HS-27A (cell line): ENCODE results near the gene PARD3.
"Not testable (repeated sequence)": the region's sequence is repeated elsewhere in the genome, so short reads cannot be mapped to it uniquely, and the experiment has no call there.

Source experiments
- DNase-seq: peaks from one replicate; pipeline ENCODE4 v3.0.0-alpha.2; 2012; ENCODE audit warnings: low read depth, missing footprints

PARD3 gene

GRCh38 chr10:34797155-34797554 lies 17.9 kb downstream of the PARD3 start:
- DNase-seq: no peak

DNA sequence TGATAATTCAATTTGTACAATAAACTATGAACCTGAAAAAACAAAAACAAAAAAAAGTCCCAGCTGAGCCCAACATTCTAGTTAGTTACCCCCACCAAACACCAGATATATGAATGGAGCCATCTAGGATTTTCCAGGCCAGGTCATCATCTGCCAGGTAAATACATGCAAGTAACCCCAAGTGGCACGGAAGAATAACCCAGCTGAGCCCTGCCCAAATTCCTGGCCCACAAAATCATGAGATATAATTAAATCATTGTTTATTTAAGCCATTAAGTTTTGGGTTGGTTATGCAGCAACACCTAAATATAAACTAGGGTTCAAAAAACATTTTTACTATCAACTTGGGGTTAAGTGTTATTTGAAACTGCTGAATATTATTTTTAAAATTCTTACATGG lies 19.0 kb downstream of the PARD3 start:
- DNase-seq: no peak

GRCh38 chr10:34795334-34795733 lies 19.8 kb downstream of the PARD3 start:
- DNase-seq: no peak

- DNase-seq: no peak
Measured at GRCh38 chr10:34794835-34795234, 20.3 kb downstream of the PARD3 start.

DNA sequence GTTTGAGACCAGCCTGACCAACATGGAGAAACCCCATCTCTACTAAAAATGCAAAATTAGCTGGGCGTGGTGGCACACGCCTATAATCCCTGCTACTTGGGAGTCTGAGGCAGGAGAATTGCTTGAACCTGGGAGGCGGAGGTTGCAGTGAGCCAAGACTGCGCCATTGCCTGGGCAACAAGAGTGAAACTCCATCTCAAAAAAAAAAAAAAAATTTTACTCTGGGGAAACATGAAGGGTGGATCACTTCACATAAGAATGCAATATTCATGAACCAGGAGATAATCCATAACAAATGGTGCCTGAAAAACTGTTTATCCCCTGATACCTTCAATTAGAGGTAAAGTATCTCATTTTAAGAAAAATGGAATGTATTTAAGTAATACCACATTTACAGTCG lies 21.5 kb downstream of the PARD3 start:
- not testable (repeated sequence) for DNase-seq

- no peak for DNase-seq
Measured at GRCh38 chr10:34792881-34793280, 22.2 kb downstream of the PARD3 start.

GRCh38 chr10:34791947-34792346 lies 23.1 kb downstream of the PARD3 start:
- no peak for DNase-seq

DNA sequence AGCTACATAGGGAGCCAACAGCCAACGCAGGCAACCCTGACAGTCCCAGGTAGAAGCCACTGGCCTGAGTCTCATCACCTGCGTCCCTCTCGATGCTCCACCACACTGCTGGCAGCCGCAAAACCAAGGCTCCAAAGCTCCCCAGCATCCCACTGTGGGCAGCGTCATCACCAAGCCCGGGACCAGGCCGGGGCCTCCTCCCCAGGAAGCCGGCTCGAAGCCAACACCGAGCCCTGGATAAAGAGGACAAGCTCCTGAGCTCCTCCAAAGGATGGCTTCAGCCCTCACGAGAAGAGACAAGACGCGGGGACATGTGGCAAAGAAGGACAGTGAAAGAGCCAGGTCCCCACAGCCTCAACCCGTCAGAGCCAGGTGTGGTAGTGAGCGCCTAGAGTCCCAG lies 23.9 kb downstream of the PARD3 start:
- no peak for DNase-seq

DNA sequence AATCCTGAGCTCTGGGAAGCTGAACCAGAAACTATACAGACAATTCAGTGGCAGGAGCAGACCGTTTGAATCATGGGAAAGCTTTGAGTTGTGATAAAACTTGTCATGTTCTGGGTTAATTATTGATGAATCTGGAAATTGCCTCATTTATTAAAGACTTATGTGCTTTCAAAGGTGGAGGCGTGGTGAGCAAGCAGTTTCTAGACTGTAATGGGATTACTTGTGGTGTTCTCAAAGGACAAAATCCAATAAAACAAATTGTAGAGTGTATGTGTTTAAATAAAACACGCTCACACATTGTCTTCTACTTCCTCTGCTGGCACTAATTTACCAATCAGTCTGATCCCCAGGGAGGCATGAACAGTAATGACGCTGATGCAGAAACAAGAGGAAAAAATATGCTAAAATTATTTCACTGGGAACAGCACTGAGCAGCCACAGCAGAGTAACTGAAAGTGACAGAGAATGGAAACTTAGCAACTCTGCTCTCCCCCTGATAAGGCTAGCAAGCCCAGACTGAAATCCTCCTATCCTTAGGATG lies 25.1 kb downstream of the PARD3 start:
- no peak for DNase-seq

DNA sequence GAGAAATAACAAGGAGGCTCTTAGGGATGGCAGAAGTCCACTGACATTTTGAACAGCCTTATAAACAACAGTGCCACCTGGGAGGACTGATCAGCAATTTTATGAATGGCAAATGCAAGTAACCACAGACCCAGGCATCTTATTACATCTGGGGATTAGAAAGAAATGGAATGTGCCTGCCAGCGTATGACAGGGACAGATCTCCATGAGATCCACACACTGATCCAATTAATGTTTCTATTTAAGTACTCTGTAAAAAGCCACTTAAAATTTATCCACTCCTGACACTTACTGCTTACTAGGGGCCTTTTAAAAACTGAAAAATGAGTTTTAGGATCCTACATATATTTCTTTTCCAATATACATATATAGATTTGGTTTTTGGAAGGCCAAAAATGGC lies 28.6 kb downstream of the PARD3 start:
- DNase-seq: no peak

DNA sequence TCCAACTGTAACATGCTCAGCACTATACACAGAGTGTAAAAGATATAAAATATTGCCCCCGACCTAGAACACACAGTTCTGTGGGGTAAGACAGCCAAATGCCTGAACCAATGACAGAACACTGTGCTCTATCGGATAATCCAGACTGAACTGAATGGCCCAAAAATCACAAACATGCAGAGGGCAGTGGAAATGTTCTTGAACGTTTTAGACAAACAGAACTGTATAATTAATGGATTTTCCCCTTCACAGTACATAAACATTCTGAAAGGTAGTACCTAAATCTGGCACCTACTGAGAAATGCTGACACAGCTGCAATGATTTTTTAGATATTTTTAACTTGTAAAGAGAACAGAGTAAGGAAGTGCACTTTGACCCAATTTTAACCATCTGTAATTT lies 33.4 kb downstream of the PARD3 start:
- no peak for DNase-seq

DNA sequence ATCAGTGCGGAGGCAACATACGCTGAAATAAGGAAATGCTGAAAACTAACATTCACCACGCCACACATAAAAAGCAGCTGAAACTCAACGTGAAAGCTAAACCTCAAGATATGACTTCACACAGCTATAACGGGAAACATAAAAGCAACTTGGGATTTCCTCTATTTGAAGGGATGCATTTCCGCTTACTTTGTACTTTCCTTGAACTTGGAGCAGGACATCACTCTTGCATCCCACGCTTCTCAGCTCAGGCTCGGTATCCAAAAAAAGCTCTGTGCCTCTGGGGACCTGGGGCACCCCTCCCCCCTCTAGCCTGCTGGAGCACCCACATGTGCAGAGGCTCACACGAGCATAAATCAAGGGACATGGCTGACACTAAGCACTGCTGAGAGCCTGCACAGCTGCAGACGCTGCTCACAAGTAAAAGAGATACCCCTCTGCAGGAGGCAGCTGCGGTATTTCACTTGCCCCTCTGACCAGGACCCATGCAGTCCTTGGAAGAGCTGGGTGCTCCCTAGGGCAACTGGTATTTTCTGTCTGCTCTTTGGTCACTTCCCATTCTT lies 34.2 kb downstream of the PARD3 start:
- no peak for DNase-seq

DNA sequence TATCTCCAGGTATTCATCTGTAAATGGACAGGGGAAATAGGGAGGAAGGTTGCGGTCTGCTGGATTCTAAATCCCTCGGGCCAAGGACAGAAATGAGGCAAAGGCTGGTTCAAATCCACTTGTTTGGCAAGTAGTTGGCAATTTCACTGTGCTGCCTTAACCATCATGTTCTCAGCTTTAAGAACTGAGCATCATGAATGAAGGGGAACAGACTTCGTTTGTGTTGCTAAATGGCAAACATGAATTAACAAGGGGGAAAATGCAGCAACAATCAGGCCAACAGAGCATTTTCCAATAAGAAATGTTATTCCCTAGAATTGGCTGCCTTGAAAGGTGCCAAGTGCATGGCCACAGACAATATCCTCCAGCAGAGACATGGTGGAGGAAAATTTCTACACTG lies 36.9 kb downstream of the PARD3 start:
- no peak for DNase-seq

- no peak for DNase-seq
Measured at GRCh38 chr10:34776090-34776690, 38.9 kb downstream of the PARD3 start.

- DNase-seq: no peak
Measured at GRCh38 chr10:34775044-34775637, 40.0 kb downstream of the PARD3 start.

GRCh38 chr10:34773636-34774630 lies 41.2 kb downstream of the PARD3 start:
- DNase-seq: no peak

GRCh38 chr10:34771525-34771924 lies 43.6 kb downstream of the PARD3 start:
- DNase-seq: no peak

DNA sequence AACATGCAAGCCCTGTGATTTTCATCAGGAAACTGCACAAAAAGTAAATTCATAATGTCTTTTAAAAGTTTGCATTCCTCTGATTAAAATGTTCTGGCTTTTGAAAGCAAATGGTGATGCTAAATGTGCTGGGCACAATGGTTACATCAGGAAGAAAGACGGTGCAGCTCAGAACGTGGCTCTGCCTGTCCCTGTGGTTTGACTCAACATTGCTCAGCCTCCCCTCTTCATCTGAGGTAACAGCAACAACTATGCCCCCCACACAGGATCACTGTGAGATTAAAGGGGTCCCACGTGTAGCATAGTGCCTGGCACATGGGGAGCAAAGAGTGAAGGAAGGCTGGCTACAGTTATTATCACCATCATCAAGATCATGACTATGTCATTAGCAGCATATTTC lies 44.0 kb downstream of the PARD3 start:
- DNase-seq: no peak

- no peak for DNase-seq
Measured at GRCh38 chr10:34769899-34770298, 45.2 kb downstream of the PARD3 start.

DNA sequence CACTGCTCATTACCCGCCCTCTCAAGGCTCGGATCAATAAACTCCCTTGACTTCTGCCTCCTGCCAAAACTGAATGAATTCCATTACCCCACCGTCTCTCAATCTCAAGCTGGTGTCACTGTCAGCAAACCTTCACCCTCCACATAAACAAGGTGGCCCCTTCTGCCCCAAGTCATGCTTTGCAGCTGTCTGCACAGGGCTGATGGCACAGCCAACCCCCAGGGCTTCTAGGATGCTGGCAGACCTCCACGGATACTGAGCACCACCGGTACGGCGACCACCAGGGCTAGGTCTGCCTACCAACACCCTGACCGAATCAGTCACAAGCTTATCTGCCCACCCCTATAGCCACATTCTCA lies 46.1 kb downstream of the PARD3 start:
- DNase-seq: no peak

DNA sequence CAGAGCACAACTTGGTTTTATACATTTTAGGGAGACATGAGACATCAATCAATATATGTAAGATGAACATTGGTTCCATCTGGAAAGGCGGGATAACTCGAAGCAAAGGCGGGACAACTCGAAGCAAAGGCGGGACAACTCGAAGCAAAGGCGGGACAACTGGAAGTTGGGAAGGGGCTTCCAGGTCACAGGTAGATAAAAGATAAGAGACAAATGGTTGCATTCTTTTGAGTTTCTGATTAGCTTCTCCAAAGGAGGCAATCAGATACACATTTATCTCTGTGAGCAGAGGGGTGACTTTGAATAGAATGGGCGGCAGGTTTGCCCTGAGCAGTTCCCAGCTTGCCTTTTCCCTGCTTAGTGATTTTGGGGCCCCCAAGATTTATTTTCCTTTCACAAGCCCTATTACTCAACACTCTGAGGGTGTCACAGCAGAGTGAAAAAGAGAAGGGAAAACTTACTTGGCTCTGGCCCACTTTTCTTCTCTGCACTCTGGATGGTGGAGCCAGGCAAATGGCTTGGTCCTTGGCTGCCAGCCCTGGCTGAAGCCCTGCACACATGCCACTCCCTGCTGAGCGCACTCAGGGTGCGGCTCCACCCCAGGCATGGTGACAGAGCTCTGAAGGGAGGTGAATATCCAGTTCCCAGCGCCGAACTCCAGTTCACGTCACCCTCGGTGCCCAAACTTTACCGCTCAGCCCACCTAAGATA lies 46.7 kb downstream of the PARD3 start:
- no peak for DNase-seq
